Measurements from ENCODE around the gene TNFRSF9. TPM values are rescaled to one million over a fixed set of nuclear protein-coding genes. Genes with fewer than 3 reads are reported as not detected.

The TNFRSF9 gene
- polyA plus RNA-seq, 1 of the 3 experiments (the other 2 are of a cell fraction): 2.9 TPM

DNA sequence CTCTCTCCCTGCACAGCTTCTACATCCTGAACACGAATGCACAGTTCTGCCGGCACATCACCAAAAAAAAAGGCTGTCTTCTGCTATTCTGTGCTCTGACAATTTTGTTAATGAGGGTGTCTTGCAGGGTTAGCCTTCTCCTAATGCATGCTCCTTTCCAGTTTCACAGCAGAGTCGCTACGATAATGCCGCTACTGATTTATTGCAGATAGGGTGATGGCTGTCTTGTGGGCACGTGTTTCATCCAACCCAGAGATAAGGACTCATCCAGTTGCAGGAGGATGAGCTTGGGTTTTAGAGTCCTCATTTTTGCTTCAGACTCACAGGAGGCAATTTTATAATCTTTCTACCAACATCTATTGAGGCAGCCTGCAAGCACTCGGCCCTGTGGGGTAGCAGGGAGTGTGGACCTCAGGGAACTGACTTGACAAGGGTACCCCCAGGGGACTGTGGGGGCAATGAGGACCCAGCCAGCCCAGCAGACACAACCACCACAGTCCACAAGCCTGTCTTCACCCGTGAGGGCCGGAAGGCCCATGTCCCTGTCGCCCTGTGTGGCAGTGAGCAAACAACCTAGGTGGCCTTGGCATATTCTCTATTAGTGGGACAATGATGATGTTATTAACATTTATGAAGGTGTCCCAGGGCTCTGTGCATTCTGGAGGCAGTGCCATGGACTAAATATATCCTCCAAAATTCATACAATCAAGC, 72.4 kb downstream of the TNFRSF9 start:
- DNase-seq: peak; percentile 39
- no peak overlapping the region for H3K4me2 ChIP-seq
- no peaks in the 10 kb centered on the region for H3K4me1 ChIP-seq (ENCODE audit: control insufficient read depth in 1 of 2, insufficient read depth in 2 of 2, low read depth in 1 of 2, low read length in 1 of 2)
- no peak overlapping the region for H2AFZ ChIP-seq (ENCODE audit: low read depth)
- no peaks in the 10 kb centered on the region for H4K20me1 ChIP-seq (ENCODE audit: insufficient read depth)
- no peaks in the 10 kb centered on the region for H3K9me2 ChIP-seq
- POLR2A ChIA-PET: no interaction called here
- no peak overlapping the region for H3K27ac ChIP-seq (ENCODE audit: low read depth in 2 of 2, low read length in 1 of 2)
- TF ChIP-seq FOXM1 (IDR thresholded peaks at IDR 0.05; ENCODE audit: low read depth) (no peak), GATA2 (CRISPR knock-in tag; IDR thresholded peaks at IDR 0.05) (peak; percentile 39; the same call in 1 of the 2 replicates)
- no peak overlapping the region for H3K9ac ChIP-seq
- CTCF ChIA-PET: no interaction called here
- H3K36me3 ChIP-seq (replicated peaks in 1 of 2; ENCODE audit: control insufficient read depth in 1 of 2, insufficient read depth in 2 of 2, low read length in 1 of 2): no peaks in the 10 kb centered on the region
- H3K4me3 ChIP-seq (ENCODE audit: low read depth in 2 of 2, low read length in 1 of 2): no peak overlapping the region
- no peaks in the 10 kb centered on the region for H3K9me3 ChIP-seq
- WGBS (ENCODE audit: low lambda C conversion rate): 61% methylated on average over 6 of the region's 10 CpGs
- H3K27me3 ChIP-seq (ENCODE audit: insufficient read depth): no peaks in the 10 kb centered on the region
- H3F3A ChIP-seq (replicated peaks; ENCODE audit: insufficient read depth): no peaks in the 10 kb centered on the region
- no peaks in the 10 kb centered on the region for H3K79me2 ChIP-seq (ENCODE audit: insufficient read depth)

DNA sequence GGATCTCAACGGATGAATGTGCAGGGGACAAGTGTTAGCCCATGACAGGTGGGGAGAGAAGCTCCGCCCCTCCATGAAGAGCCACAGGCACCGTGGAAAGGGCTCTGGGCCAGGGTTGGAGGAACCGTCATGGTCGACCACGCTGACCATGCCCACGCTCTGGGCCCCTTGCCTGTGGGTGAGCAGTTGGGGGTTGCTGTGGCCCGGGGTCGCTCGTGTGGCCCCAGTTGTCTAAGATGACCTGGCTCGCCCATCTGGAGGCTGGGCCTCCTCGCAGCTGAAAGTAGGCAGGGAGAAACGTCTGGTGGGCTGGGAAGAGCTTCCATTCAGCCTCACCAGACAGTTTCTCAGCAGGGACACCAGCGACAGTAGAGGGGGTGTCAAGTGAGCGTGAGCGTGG, 74.7 kb downstream of the TNFRSF9 start:
- Histone ChIP-seq H3K9ac (no peak overlapping the region), H2AFZ (ENCODE audit: low read depth) (no peak overlapping the region), H3K36me3 (replicated peaks in 1 of 2; ENCODE audit: control insufficient read depth in 1 of 2, insufficient read depth in 2 of 2, low read length in 1 of 2) (no peaks in the 10 kb centered on the region), H3K4me3 (ENCODE audit: low read depth in 2 of 2, low read length in 1 of 2) (no peak overlapping the region), H3K4me1 (ENCODE audit: control insufficient read depth in 1 of 2, insufficient read depth in 2 of 2, low read depth in 1 of 2, low read length in 1 of 2) (no peaks in the 10 kb centered on the region), H3K9me3 (no peaks in the 10 kb centered on the region), H3K79me2 (ENCODE audit: insufficient read depth) (no peaks in the 10 kb centered on the region), H4K20me1 (ENCODE audit: insufficient read depth) (no peaks in the 10 kb centered on the region), H3K27me3 (ENCODE audit: insufficient read depth) (no peaks in the 10 kb centered on the region), H3F3A (replicated peaks; ENCODE audit: insufficient read depth) (no peaks in the 10 kb centered on the region), H3K4me2 (no peak overlapping the region), H3K27ac (ENCODE audit: low read depth in 2 of 2, low read length in 1 of 2) (no peak overlapping the region), H3K9me2 (no peaks in the 10 kb centered on the region)
- 68% methylated on average over 11 of the region's 16 CpGs for WGBS (ENCODE audit: low lambda C conversion rate)
- TF ChIP-seq TAF1 (IDR thresholded peaks at IDR 0.05; ENCODE audit: borderline replicate concordance, low read depth, low read length) (no peak), EZH2phosphoT487 (IDR thresholded peaks at IDR 0.05; ENCODE audit: borderline replicate concordance, low read depth) (no peak), CHD2 (IDR thresholded peaks at IDR 0.05; ENCODE audit: low read length, partially characterized antibody) (no peak), GATA2 (CRISPR knock-in tag; IDR thresholded peaks at IDR 0.05) (no peak)
- TF ChIP-seq, protein P1, sequence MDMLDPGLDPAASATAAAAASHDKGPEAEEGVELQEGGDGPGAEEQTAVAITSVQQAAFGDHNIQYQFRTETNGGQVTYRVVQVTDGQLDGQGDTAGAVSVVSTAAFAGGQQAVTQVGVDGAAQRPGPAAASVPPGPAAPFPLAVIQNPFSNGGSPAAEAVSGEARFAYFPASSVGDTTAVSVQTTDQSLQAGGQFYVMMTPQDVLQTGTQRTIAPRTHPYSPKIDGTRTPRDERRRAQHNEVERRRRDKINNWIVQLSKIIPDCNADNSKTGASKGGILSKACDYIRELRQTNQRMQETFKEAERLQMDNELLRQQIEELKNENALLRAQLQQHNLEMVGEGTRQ (IDR thresholded peaks at IDR 0.05; ENCODE audit: borderline replicate concordance, low read depth, low read length): no peak
- ChIA-PET POLR2A (no interaction called here), CTCF (interaction anchor here (1.0 kb wide), 1 partner anchor 196 kb away, joined by 3 read pairs; no protein-coding TSS in a partner anchor)
- no peak for DNase-seq

Small RNA genes within 50 kb of the gene (small RNA-seq; reads per million reads assigned to genes)
- gene RF00019: 0 reads per million in 7 experiments

Other genes with a start within 250 kb of the TNFRSF9 start
- gene VAMP3, start 169.5 kb downstream of the TNFRSF9 start, polyA plus RNA-seq (2012; rRNA removed): 96.4 and 114 TPM in 2 replicates
- gene PER3, start 156.5 kb downstream of the TNFRSF9 start, polyA plus RNA-seq (2012; rRNA removed): 6.0 and 7.3 TPM in 2 replicates
- 0.13 TPM in 1 of 2 replicates, not detected in the other for gene UTS2, start 87.8 kb downstream of the TNFRSF9 start, polyA plus RNA-seq (2012; rRNA removed)
- gene PARK7, start 20.9 kb upstream of the TNFRSF9 start, polyA plus RNA-seq (2012; rRNA removed): 415 and 421 TPM in 2 replicates
- gene ERRFI1, start 85.5 kb upstream of the TNFRSF9 start, polyA plus RNA-seq (2012; rRNA removed): 65.6 and 66.9 TPM in 2 replicates